ENCODE data around the gene RHCG. TPM values are rescaled to one million over a fixed set of nuclear protein-coding genes. Genes with fewer than 3 reads are reported as not detected.

RHCG gene
- total and polyA plus RNA-seq, 2 of the 13 experiments (the other 11 are each of a cell fraction or from before 2014, with no cell fraction given), result not detected

DNA sequence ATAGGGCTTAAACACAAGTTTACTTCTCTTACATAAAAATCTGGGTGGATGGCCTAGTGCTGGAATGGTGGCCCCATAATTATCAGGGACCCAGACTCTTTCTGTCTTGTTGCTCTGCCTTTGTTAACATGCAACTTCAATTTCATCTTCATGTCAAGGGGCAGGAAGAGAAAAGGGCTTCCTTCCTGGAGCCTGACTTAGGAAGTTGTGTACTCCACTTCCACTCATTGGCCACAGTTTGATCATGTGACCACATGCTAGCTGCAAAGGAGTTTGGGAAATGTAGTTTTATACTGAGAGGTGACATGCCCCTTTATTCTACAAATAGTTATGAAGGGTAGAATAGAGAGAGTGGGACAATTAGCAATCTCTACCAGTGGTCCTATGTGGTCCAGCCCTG lies 39.3 kb downstream of the RHCG start (continued):
- TF ChIP-seq, protein P1, sequence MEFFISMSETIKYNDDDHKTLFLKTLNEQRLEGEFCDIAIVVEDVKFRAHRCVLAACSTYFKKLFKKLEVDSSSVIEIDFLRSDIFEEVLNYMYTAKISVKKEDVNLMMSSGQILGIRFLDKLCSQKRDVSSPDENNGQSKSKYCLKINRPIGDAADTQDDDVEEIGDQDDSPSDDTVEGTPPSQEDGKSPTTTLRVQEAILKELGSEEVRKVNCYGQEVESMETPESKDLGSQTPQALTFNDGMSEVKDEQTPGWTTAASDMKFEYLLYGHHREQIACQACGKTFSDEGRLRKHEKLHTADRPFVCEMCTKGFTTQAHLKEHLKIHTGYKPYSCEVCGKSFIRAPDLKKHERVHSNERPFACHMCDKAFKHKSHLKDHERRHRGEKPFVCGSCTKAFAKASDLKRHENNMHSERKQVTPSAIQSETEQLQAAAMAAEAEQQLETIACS (CRISPR knock-in tag; IDR thresholded peaks at IDR 0.05), result no peak
- peak; percentile 87 for TF ChIP-seq ZNF143 (CRISPR knock-in tag; IDR thresholded peaks at IDR 0.05)
- TF ChIP-seq ATM (IDR thresholded peaks at IDR 0.05; ENCODE audit: borderline replicate concordance), result no peak
- TF ChIP-seq RAD51 (IDR thresholded peaks at IDR 0.05; ENCODE audit: borderline replicate concordance), result peak; percentile 55; the same call in 1 of the 2 replicates
- TF ChIP-seq ZNF530 (CRISPR knock-in tag; IDR thresholded peaks at IDR 0.05; ENCODE audit: low read depth), result no peak

- Histone ChIP-seq H2AFZ (ENCODE audit: low read length) (no peak overlapping the region), H3K27me3 (ENCODE audit: control insufficient read depth in 1 of 2, insufficient read depth in 2 of 2, low read length in 2 of 2) (peaks cover 0 to 8% of the 10 kb centered on the region in 2 experiments; a peak in 2 of 5 replicates), H3K27ac (ENCODE audit: extremely low read length, insufficient read depth, low read length) (no peak overlapping the region), H4K20me1 (ENCODE audit: insufficient read depth, low read length) (no peaks in the 10 kb centered on the region), H3K79me2 (ENCODE audit: insufficient read depth, low read length) (no peaks in the 10 kb centered on the region), H3K4me1 (ENCODE audit: insufficient read depth, low read length) (peaks cover 58% of the 10 kb centered on the region), H3K9me3 (ENCODE audit: low read length) (no peaks in the 10 kb centered on the region), H3K9ac (ENCODE audit: insufficient read depth, low read depth, low read length) (no peak overlapping the region), H3K36me3 (replicated peaks in 1 of 2; ENCODE audit: control insufficient read depth in 1 of 2, insufficient read depth in 2 of 2, low read length in 2 of 2) (no peaks in the 10 kb centered on the region), H3K4me2 (ENCODE audit: low read depth, low read length) (no peak overlapping the region), H3K4me3 (replicated peaks in 1 of 3; ENCODE audit: insufficient read depth in 1 of 3, low read depth in 2 of 3, low read length in 3 of 3) (no peak overlapping the region)
- WGBS (ENCODE audit: low lambda C conversion rate), result 0% methylated on average over 1 of the region's 1 CpG
- in situ Hi-C loops (cut with HindIII; ENCODE audit: extremely low pct_ligation_motif_present, low pct_unique_long_range_greater_than_20kb), result no loop called here
- FAIRE-seq (no peak), ATAC-seq (no peak), DNase-seq (ENCODE audit: low spot score) (no peak)
- ChIA-PET CTCF (ENCODE audit: low intra/inter-chr PET ratio, low total read pairs) (no interaction called here), POLR2A (no interaction called here)
- intact Hi-C loops (cut with micrococcal nuclease; ENCODE audit: unreplicated experiment), result no loop called here
- no TSS peak for BruUV-seq (replicated peaks)
- TF ChIP-seq TFAP4 (IDR thresholded peaks at IDR 0.05; ENCODE audit: borderline replicate concordance, low read depth) (peak; percentile 26; the same call in 1 of the 2 replicates), ZNF703 (CRISPR knock-in tag; IDR thresholded peaks at IDR 0.05; ENCODE audit: borderline replicate concordance) (peak; percentile 65; the same call in 1 of the 2 replicates), ZNF709 (CRISPR knock-in tag; IDR thresholded peaks at IDR 0.05) (no peak), ZNF501 (CRISPR knock-in tag; IDR thresholded peaks at IDR 0.05) (no peak), ZNF557 (CRISPR knock-in tag; IDR thresholded peaks at IDR 0.05) (no peak), ZNF816 (CRISPR knock-in tag; IDR thresholded peaks at IDR 0.05; ENCODE audit: borderline replicate concordance) (peak; percentile 65; the same call in 1 of the 2 replicates), PCBP1 (IDR thresholded peaks at IDR 0.05; ENCODE audit: borderline replicate concordance, low read depth, low read length) (no peak), ZNF678 (CRISPR knock-in tag; IDR thresholded peaks at IDR 0.05) (0 out of 2 replicates have a peak, but pooled peaks have one; percentile 66), ZNF33B (CRISPR knock-in tag; IDR thresholded peaks at IDR 0.05) (0 out of 2 replicates have a peak, but pooled peaks have one; percentile 67), ZNF556 (CRISPR knock-in tag; IDR thresholded peaks at IDR 0.05; ENCODE audit: borderline replicate concordance) (peak; percentile 65; the same call in 1 of the 2 replicates), DPF2 (CRISPR knock-in tag; IDR thresholded peaks at IDR 0.05; ENCODE audit: borderline replicate concordance, low read depth) (0 out of 2 replicates have a peak, but pooled peaks have one; percentile 24), SOX5 (CRISPR knock-in tag; IDR thresholded peaks at IDR 0.05; ENCODE audit: borderline replicate concordance) (peak; percentile 70; the same call in 1 of the 2 replicates), KLF15 (CRISPR knock-in tag; IDR thresholded peaks at IDR 0.05; ENCODE audit: borderline replicate concordance) (no peak), DZIP1 (CRISPR knock-in tag; IDR thresholded peaks at IDR 0.05) (no peak)
- TF ChIP-seq, protein P2, sequence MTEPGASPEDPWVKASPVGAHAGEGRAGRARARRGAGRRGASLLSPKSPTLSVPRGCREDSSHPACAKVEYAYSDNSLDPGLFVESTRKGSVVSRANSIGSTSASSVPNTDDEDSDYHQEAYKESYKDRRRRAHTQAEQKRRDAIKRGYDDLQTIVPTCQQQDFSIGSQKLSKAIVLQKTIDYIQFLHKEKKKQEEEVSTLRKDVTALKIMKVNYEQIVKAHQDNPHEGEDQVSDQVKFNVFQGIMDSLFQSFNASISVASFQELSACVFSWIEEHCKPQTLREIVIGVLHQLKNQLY (CRISPR knock-in tag; IDR thresholded peaks at IDR 0.05), result peak; percentile 98
Observed at GRCh38 chr15:89455535-89455934, 40.8 kb downstream of the RHCG start.
